OCI-LY1 (cell line): ENCODE data around the gene DAP.
"Not testable (repeated sequence)": the region's sequence is repeated elsewhere in the genome, so short reads cannot be mapped to it uniquely, and the experiment has no call there.

ENCODE experiments used
- H2AFZ ChIP-seq: fragments of 200-600 bp; sonication (generic), shearing (Covaris generic); 2 replicates; pipeline ENCODE4 v1.6.0; 2014; ENCODE audit warnings: antibody characterized with exemption, mild to moderate bottlenecking, low read length
- H3F3A ChIP-seq: fragments of 200-600 bp; sonication (generic), shearing (Covaris generic); 2 replicates; pipeline ENCODE4 v1.6.0; 2014; ENCODE audit warnings: mild to moderate bottlenecking, antibody characterized with exemption, low read length, moderate library complexity; ENCODE audit not compliant: insufficient read depth
- H3K27ac ChIP-seq: fragments of 200-600 bp; sonication (generic); 2 replicates; pipeline ENCODE4 v1.5.1; 2014; ENCODE audit warnings: low read length, mixed run types, mild to moderate bottlenecking, low read depth; ENCODE audit not compliant: poor library complexity, severe bottlenecking
- H3K27me3 ChIP-seq: fragments of 200-600 bp; sonication (generic); 2 replicates; pipeline ENCODE4 v1.6.0; 2014; ENCODE audit warnings: antibody characterized with exemption, mild to moderate bottlenecking, low read length, moderate library complexity; ENCODE audit not compliant: insufficient read depth
- H3K36me3 ChIP-seq: fragments of 200-600 bp; sonication (generic); 2 replicates; pipeline ENCODE4 v1.6.1; 2014; ENCODE audit warnings: mild to moderate bottlenecking, antibody characterized with exemption, low read length, moderate library complexity, mixed read lengths; ENCODE audit not compliant: insufficient read depth
- H3K4me1 ChIP-seq: fragments of 200-600 bp; sonication (generic); 2 replicates; pipeline ENCODE4 v1.5.1; 2014; ENCODE audit warnings: mild to moderate bottlenecking, low read length, moderate library complexity; ENCODE audit not compliant: insufficient read depth, severe bottlenecking
- H3K4me2 ChIP-seq: fragments of 200-600 bp; sonication (generic), shearing (Covaris generic); 2 replicates; pipeline ENCODE4 v1.6.1; 2014; ENCODE audit warnings: low read length
- H3K4me3 ChIP-seq: fragments of 200-600 bp; sonication (generic); 2 replicates; pipeline ENCODE4 v1.5.1; 2014; ENCODE audit warnings: low read length, low read depth, mild to moderate bottlenecking, mixed read lengths; ENCODE audit not compliant: poor library complexity, severe bottlenecking
- H3K79me2 ChIP-seq: fragments of 200-600 bp; shearing (Covaris generic); 2 replicates; pipeline ENCODE4 v1.6.1; 2016; ENCODE audit warnings: mixed run types, low read length, mixed read lengths; ENCODE audit not compliant: insufficient read depth
- H3K9ac ChIP-seq: fragments of 200-600 bp; sonication (generic), shearing (Covaris generic); 2 replicates; pipeline ENCODE4 v1.6.1; 2014; ENCODE audit warnings: mild to moderate bottlenecking, low read length, mixed read lengths
- H3K9me2 ChIP-seq: fragments of 200-600 bp; sonication (generic), shearing (Covaris generic); 2 replicates; pipeline ENCODE4 v1.6.1; 2014; ENCODE audit warnings: low read depth, mild to moderate bottlenecking, low read length, mixed read lengths
- H3K9me3 ChIP-seq: fragments of 200-600 bp; shearing (Covaris generic); 2 replicates; pipeline ENCODE4 v1.6.1; 2014; ENCODE audit warnings: low read length, mixed read lengths
- H4K20me1 ChIP-seq: fragments of 200-600 bp; sonication (generic), shearing (Covaris generic); 2 replicates; pipeline ENCODE4 v1.6.0; 2016; ENCODE audit warnings: mild to moderate bottlenecking, low read length; ENCODE audit not compliant: insufficient read depth
- EZH2 ChIP-seq: fragments of 200-600 bp; sonication (generic), shearing (Covaris generic); IDR thresholded peaks from 2 replicates; pipeline ENCODE4 v1.8.0; 2017; ENCODE audit warnings: borderline replicate concordance, mixed run types, mild to moderate bottlenecking, antibody characterized with exemption, low read length, moderate library complexity, mixed read lengths
- TF ChIP-seq, protein P1 (sequence below): fragments of 200-600 bp; sonication (generic), shearing (Covaris generic); IDR thresholded peaks from 2 replicates; pipeline ENCODE4 v1.5.1; 2017; ENCODE audit warnings: mild to moderate bottlenecking, antibody characterized with exemption, low read length, moderate library complexity, mixed read lengths

The DAP gene

GRCh38 chr5:10665799-10666198 lies 95.2 kb downstream of the DAP start:
- no peak overlapping the region for H2AFZ ChIP-seq

GRCh38 chr5:10664180-10664769 lies 96.8 kb downstream of the DAP start:
- not testable (repeated sequence) for H3K9me3 ChIP-seq, H3K4me1 ChIP-seq, H3F3A ChIP-seq, H3K27ac ChIP-seq, H4K20me1 ChIP-seq, H3K4me2 ChIP-seq, H3K79me2 ChIP-seq, H2AFZ ChIP-seq, H3K27me3 ChIP-seq, H3K9ac ChIP-seq, H3K9me2 ChIP-seq, H3K4me3 ChIP-seq, H3K36me3 ChIP-seq

More at GRCh38 chr5:10665799-10666198, 95.2 kb downstream of the DAP start:
- Histone ChIP-seq H3F3A (no peaks in the 10 kb centered on the region), H3K27ac (no peak overlapping the region), H3K4me1 (no peaks in the 10 kb centered on the region), H3K9me3 (no peaks in the 10 kb centered on the region), H3K79me2 (no peaks in the 10 kb centered on the region), H3K4me2 (no peak overlapping the region), H3K9ac (no peak overlapping the region), H3K27me3 (0 out of 2 replicates have a peak, but pooled peaks cover 6% of the 10 kb centered on the region), H4K20me1 (no peaks in the 10 kb centered on the region), H3K4me3 (no peak overlapping the region), H3K36me3 (no peaks in the 10 kb centered on the region), H3K9me2 (no peaks in the 10 kb centered on the region)
- no peak for TF ChIP-seq EZH2
- TF ChIP-seq, protein P1, sequence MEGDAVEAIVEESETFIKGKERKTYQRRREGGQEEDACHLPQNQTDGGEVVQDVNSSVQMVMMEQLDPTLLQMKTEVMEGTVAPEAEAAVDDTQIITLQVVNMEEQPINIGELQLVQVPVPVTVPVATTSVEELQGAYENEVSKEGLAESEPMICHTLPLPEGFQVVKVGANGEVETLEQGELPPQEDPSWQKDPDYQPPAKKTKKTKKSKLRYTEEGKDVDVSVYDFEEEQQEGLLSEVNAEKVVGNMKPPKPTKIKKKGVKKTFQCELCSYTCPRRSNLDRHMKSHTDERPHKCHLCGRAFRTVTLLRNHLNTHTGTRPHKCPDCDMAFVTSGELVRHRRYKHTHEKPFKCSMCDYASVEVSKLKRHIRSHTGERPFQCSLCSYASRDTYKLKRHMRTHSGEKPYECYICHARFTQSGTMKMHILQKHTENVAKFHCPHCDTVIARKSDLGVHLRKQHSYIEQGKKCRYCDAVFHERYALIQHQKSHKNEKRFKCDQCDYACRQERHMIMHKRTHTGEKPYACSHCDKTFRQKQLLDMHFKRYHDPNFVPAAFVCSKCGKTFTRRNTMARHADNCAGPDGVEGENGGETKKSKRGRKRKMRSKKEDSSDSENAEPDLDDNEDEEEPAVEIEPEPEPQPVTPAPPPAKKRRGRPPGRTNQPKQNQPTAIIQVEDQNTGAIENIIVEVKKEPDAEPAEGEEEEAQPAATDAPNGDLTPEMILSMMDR, result no peak

DNA sequence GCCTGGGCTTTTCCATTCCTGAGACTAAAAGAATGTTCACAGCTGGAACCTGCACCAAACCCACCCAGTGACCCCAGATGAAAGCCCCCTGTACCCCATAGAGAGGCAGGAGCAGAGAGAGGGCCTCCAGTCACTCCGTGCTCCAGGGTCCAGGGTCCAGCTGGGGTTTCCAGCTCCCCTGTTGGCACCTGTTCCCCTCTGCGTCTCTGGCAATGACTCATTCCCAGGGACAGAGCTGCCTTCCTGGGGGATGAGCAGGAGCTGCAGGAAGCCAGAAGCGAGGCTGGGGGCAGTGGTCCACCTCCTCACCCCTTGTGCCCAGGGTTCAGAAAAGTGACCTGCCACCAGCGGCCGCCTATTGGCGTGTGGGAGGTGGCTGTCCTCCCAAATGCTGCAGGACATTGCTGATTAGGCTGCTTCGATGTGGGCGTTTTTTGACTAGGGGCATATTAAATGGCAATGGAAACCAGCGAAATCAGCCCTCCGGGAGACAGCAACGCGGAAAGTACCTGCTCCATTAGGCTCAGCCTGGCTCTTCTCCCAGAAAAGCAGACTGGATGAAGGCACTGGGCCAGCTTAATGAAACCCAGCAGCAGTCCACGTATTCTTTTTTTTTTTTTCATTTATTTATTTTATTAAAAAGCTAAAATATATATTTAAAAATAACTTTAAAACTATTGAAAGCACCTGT lies 97.4 kb downstream of the DAP start:
- H3K9ac ChIP-seq, result no peak overlapping the region
- H3K36me3 ChIP-seq, result no peaks in the 10 kb centered on the region
- H3K79me2 ChIP-seq, result no peaks in the 10 kb centered on the region
- H3K4me1 ChIP-seq, result no peaks in the 10 kb centered on the region
- no peak overlapping the region for H3K4me3 ChIP-seq
- TF ChIP-seq EZH2, result no peak
- H3K9me2 ChIP-seq, result no peaks in the 10 kb centered on the region
- H3K27ac ChIP-seq, result no peak overlapping the region
- no peaks in the 10 kb centered on the region for H3F3A ChIP-seq
- H3K4me2 ChIP-seq, result no peak overlapping the region
- H2AFZ ChIP-seq, result no peak overlapping the region
- peaks cover 5% of the 10 kb centered on the region; the same call in 1 of the 2 replicates for H3K27me3 ChIP-seq
- H4K20me1 ChIP-seq, result no peaks in the 10 kb centered on the region
- H3K9me3 ChIP-seq, result no peaks in the 10 kb centered on the region

- no peaks in the 10 kb centered on the region for H3K79me2 ChIP-seq
These were observed 98.2 kb downstream of the DAP start for GRCh38 chr5:10662661-10663488.

More at GRCh38 chr5:10662661-10663488, 98.2 kb downstream of the DAP start:
- Histone ChIP-seq H3K27me3 (peaks cover 5% of the 10 kb centered on the region; the same call in 1 of the 2 replicates), H2AFZ (no peak overlapping the region), H3K9ac (no peak overlapping the region), H4K20me1 (no peaks in the 10 kb centered on the region), H3K36me3 (no peaks in the 10 kb centered on the region), H3K4me3 (no peak overlapping the region), H3K9me2 (no peaks in the 10 kb centered on the region), H3K9me3 (no peaks in the 10 kb centered on the region), H3F3A (no peaks in the 10 kb centered on the region), H3K4me1 (no peaks in the 10 kb centered on the region), H3K4me2 (no peak overlapping the region), H3K27ac (no peak overlapping the region)
- TF ChIP-seq, protein P1, result no peak
- no peak for TF ChIP-seq EZH2
